ENCODE data around the gene B4GALT6.

The B4GALT6 gene

DNA sequence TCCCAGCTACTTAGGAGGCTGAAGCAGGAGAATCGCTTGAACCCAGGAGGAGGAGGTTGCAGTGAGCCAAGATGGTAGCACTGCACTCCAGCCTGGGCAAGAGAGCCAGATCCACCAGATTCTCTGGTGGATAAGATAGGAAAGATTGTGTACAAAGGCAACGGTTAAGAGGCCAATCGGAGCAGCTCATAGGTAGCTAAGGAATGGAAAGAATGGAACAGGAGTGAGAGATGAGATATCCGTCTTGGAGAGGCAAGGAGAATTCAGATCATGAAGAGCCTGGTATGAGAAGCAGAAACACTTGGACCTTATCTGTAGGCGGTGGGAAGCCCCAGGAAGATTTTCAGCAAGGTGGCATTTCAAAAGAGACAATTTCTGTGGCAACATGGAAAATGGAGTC is 65.6 kb downstream of the B4GALT6 start:
- whole genome bisulfite sequencing = 97% methylated on average over 5 of the region's 5 CpGs
- no peak overlapping the region for H3K4me2 ChIP-seq (ENCODE audit: low read length, poor library complexity, severe bottlenecking)
- no peak overlapping the region for H3K27ac ChIP-seq (ENCODE audit: low read length, poor library complexity, severe bottlenecking)
- H3K4me3 ChIP-seq (ENCODE audit: insufficient read depth in 1 of 2, low read depth in 1 of 2, low read length in 2 of 2) = no peak overlapping the region
- H2BK120ac ChIP-seq (ENCODE audit: low read depth, low read length) = no peak overlapping the region
- no peak overlapping the region for H3K18ac ChIP-seq (ENCODE audit: low read depth in 1 of 2, low read length in 2 of 2)
- H3K36me3 ChIP-seq (ENCODE audit: control insufficient read depth in 1 of 2, insufficient read depth in 2 of 2, low read depth in 1 of 2, low read length in 2 of 2) = no peaks in the 10 kb centered on the region
- no peaks in the 10 kb centered on the region for H3K27me3 ChIP-seq (ENCODE audit: control insufficient read depth in 1 of 2, insufficient read depth in 1 of 2, low read length in 2 of 2)
- no peak overlapping the region for H3K9ac ChIP-seq (ENCODE audit: low read length)
- no peak overlapping the region for H2AK5ac ChIP-seq (ENCODE audit: low read length, severe bottlenecking)
- H4K8ac ChIP-seq (ENCODE audit: low read length) = no peak overlapping the region
- no peaks in the 10 kb centered on the region for H3K9me3 ChIP-seq (ENCODE audit: control insufficient read depth, low read length)
- H2BK12ac ChIP-seq (ENCODE audit: low read length in 2 of 2) = no peak overlapping the region
- DNase-seq = no peak
- H2BK5ac ChIP-seq (ENCODE audit: low read depth, low read length, poor library complexity, severe bottlenecking) = no peak overlapping the region
- H3K4me1 ChIP-seq (ENCODE audit: control insufficient read depth, insufficient read depth, low read depth, low read length) = no peaks in the 10 kb centered on the region
- no peak overlapping the region for H3K14ac ChIP-seq (ENCODE audit: low read length in 2 of 2)
- H3K23ac ChIP-seq (ENCODE audit: low read length in 2 of 2) = no peak overlapping the region
- no peaks in the 10 kb centered on the region for H3K79me1 ChIP-seq (replicated peaks; ENCODE audit: low read length, poor library complexity, severe bottlenecking)
- no peak overlapping the region for H4K91ac ChIP-seq (ENCODE audit: low read length)
- H2BK15ac ChIP-seq (ENCODE audit: low read depth, poor library complexity, severe bottlenecking) = no peak overlapping the region
- H3K4ac ChIP-seq (ENCODE audit: low read depth in 1 of 2, low read length in 2 of 2) = no peak overlapping the region
- H2AFZ ChIP-seq (ENCODE audit: low read depth, low read length) = no peak overlapping the region

DNA sequence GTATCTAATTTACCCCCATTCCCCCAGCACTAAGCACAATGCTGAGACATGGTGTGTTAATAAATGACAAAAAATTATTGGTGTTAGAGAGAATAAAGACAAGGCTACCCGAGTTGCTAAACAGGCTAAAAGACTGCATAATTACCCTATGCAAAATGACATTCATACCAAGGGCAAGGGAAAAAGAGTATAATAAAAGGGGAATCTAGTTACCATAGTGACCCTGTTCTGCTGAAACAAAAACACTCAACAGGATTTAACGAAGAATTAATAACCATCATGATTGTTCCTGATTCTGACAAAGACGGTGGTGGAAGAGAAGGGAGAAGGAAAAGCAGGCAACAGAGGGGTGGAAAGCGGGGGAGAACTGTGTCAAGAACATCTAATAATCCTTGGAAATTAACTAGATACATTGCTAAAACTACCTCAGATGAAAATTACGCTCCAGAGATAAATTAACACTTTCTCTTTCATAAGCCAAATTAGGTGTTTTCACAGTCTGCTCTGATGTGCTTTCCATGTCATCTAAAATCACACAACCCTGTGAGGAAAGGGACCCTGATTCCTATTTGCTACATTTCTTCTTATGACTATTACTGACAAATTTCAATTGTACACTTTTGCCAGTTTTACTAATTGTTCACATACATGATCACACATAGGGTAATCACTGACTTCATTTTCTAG is 67.2 kb downstream of the B4GALT6 start:
- Histone ChIP-seq H3K9ac (ENCODE audit: low read length) (no peak overlapping the region), H3K4me2 (ENCODE audit: low read length, poor library complexity, severe bottlenecking) (no peak overlapping the region), H3K23ac (ENCODE audit: low read length in 2 of 2) (no peak overlapping the region), H4K91ac (ENCODE audit: low read length) (no peak overlapping the region), H2BK12ac (ENCODE audit: low read length in 2 of 2) (no peak overlapping the region), H2BK120ac (ENCODE audit: low read depth, low read length) (no peak overlapping the region), H2BK15ac (ENCODE audit: low read depth, poor library complexity, severe bottlenecking) (no peak overlapping the region), H3K14ac (ENCODE audit: low read length in 2 of 2) (no peak overlapping the region), H2AK5ac (ENCODE audit: low read length, severe bottlenecking) (no peak overlapping the region), H3K4me3 (ENCODE audit: insufficient read depth in 1 of 2, low read depth in 1 of 2, low read length in 2 of 2) (no peak overlapping the region), H2BK5ac (ENCODE audit: low read depth, low read length, poor library complexity, severe bottlenecking) (no peak overlapping the region), H3K4ac (ENCODE audit: low read depth in 1 of 2, low read length in 2 of 2) (no peak overlapping the region), H3K36me3 (ENCODE audit: control insufficient read depth in 1 of 2, insufficient read depth in 2 of 2, low read depth in 1 of 2, low read length in 2 of 2) (no peaks in the 10 kb centered on the region), H3K79me1 (replicated peaks; ENCODE audit: low read length, poor library complexity, severe bottlenecking) (no peaks in the 10 kb centered on the region), H3K18ac (ENCODE audit: low read depth in 1 of 2, low read length in 2 of 2) (no peak overlapping the region), H3K9me3 (ENCODE audit: control insufficient read depth, low read length) (no peaks in the 10 kb centered on the region), H4K8ac (ENCODE audit: low read length) (no peak overlapping the region), H3K4me1 (ENCODE audit: control insufficient read depth, insufficient read depth, low read depth, low read length) (no peaks in the 10 kb centered on the region), H3K27ac (ENCODE audit: low read length, poor library complexity, severe bottlenecking) (no peak overlapping the region), H3K27me3 (ENCODE audit: control insufficient read depth in 1 of 2, insufficient read depth in 1 of 2, low read length in 2 of 2) (no peaks in the 10 kb centered on the region), H2AFZ (ENCODE audit: low read depth, low read length) (no peak overlapping the region)
- DNase-seq = no peak
- WGBS = 96% methylated on average over 3 of the region's 5 CpGs

DNA sequence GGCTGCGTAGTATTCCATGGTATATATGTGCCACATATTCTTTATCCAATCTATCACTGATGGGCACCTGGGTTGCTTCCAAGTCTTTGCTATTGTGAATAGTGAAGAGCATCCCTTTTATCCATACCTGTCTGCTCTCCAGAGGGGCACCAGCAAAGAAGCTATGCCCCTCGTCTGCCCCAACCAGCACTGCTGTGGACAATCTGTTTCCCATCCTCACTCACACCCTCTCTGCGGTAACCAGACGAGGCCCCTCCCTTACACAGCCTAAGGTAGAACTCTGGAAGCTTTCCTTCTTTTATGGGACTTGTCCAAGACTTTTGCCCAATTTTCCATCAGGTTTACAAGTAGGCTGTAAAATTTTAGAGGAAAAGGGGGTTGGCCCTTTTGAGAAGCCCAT is 67.8 kb downstream of the B4GALT6 start:
- no peak overlapping the region for H2AFZ ChIP-seq (ENCODE audit: low read depth, low read length)
- no peaks in the 10 kb centered on the region for H3K36me3 ChIP-seq (ENCODE audit: control insufficient read depth in 1 of 2, insufficient read depth in 2 of 2, low read depth in 1 of 2, low read length in 2 of 2)
- H2BK120ac ChIP-seq (ENCODE audit: low read depth, low read length) = no peak overlapping the region
- no peaks in the 10 kb centered on the region for H3K9me3 ChIP-seq (ENCODE audit: control insufficient read depth, low read length)
- H3K4me1 ChIP-seq (ENCODE audit: control insufficient read depth, insufficient read depth, low read depth, low read length) = no peaks in the 10 kb centered on the region
- no peak overlapping the region for H2BK5ac ChIP-seq (ENCODE audit: low read depth, low read length, poor library complexity, severe bottlenecking)
- H3K4me3 ChIP-seq (ENCODE audit: insufficient read depth in 1 of 2, low read depth in 1 of 2, low read length in 2 of 2) = no peak overlapping the region
- no peaks in the 10 kb centered on the region for H3K79me1 ChIP-seq (replicated peaks; ENCODE audit: low read length, poor library complexity, severe bottlenecking)
- no peak overlapping the region for H4K91ac ChIP-seq (ENCODE audit: low read length)
- no peak for DNase-seq
- H2BK15ac ChIP-seq (ENCODE audit: low read depth, poor library complexity, severe bottlenecking) = no peak overlapping the region
- no peak overlapping the region for H3K9ac ChIP-seq (ENCODE audit: low read length)
- no peak overlapping the region for H3K23ac ChIP-seq (ENCODE audit: low read length in 2 of 2)
- no peak overlapping the region for H3K27ac ChIP-seq (ENCODE audit: low read length, poor library complexity, severe bottlenecking)
- no peak overlapping the region for H3K14ac ChIP-seq (ENCODE audit: low read length in 2 of 2)
- H2AK5ac ChIP-seq (ENCODE audit: low read length, severe bottlenecking) = no peak overlapping the region
- WGBS = 99% methylated on average over 4 of the region's 4 CpGs
- no peak overlapping the region for H3K18ac ChIP-seq (ENCODE audit: low read depth in 1 of 2, low read length in 2 of 2)
- no peak overlapping the region for H4K8ac ChIP-seq (ENCODE audit: low read length)
- H3K4me2 ChIP-seq (ENCODE audit: low read length, poor library complexity, severe bottlenecking) = no peak overlapping the region
- H3K4ac ChIP-seq (ENCODE audit: low read depth in 1 of 2, low read length in 2 of 2) = no peak overlapping the region
- no peaks in the 10 kb centered on the region for H3K27me3 ChIP-seq (ENCODE audit: control insufficient read depth in 1 of 2, insufficient read depth in 1 of 2, low read length in 2 of 2)
- no peak overlapping the region for H2BK12ac ChIP-seq (ENCODE audit: low read length in 2 of 2)

DNA sequence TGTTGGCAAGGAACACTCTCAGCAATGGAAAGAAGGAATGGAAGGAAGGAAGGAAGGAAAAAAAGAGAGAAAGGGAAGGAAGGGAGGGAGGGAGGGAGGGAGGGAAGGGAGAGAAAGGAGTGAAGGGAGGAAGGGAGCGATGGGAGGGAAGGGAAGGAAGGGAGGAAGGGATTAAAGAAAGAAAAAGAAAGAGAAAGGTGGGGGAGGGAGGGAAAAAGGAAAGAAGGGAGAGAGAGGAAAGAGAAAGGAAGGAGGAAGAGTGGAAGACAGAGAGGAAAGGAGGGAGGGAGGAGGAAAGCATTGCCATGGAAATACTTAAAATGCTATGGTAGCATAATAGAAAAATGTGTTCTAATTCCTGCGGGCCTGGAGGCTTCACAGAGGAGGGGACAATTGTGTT is 70.3 kb downstream of the B4GALT6 start:
- Histone ChIP-seq H4K8ac (ENCODE audit: low read length) (no peak overlapping the region), H3K14ac (ENCODE audit: low read length in 2 of 2) (no peak overlapping the region), H4K91ac (ENCODE audit: low read length) (no peak overlapping the region), H2AFZ (ENCODE audit: low read depth, low read length) (no peak overlapping the region), H3K23ac (ENCODE audit: low read length in 2 of 2) (no peak overlapping the region), H3K36me3 (ENCODE audit: control insufficient read depth in 1 of 2, insufficient read depth in 2 of 2, low read depth in 1 of 2, low read length in 2 of 2) (no peaks in the 10 kb centered on the region), H3K4me3 (ENCODE audit: insufficient read depth in 1 of 2, low read depth in 1 of 2, low read length in 2 of 2) (no peak overlapping the region), H2BK15ac (ENCODE audit: low read depth, poor library complexity, severe bottlenecking) (no peak overlapping the region), H3K9me3 (ENCODE audit: control insufficient read depth, low read length) (no peaks in the 10 kb centered on the region), H2AK5ac (ENCODE audit: low read length, severe bottlenecking) (no peak overlapping the region), H2BK12ac (ENCODE audit: low read length in 2 of 2) (no peak overlapping the region), H3K27ac (ENCODE audit: low read length, poor library complexity, severe bottlenecking) (no peak overlapping the region), H2BK5ac (ENCODE audit: low read depth, low read length, poor library complexity, severe bottlenecking) (no peak overlapping the region), H3K4me2 (ENCODE audit: low read length, poor library complexity, severe bottlenecking) (no peak overlapping the region), H3K4me1 (ENCODE audit: control insufficient read depth, insufficient read depth, low read depth, low read length) (no peaks in the 10 kb centered on the region), H3K9ac (ENCODE audit: low read length) (no peak overlapping the region), H3K79me1 (replicated peaks; ENCODE audit: low read length, poor library complexity, severe bottlenecking) (no peaks in the 10 kb centered on the region), H2BK120ac (ENCODE audit: low read depth, low read length) (no peak overlapping the region), H3K18ac (ENCODE audit: low read depth in 1 of 2, low read length in 2 of 2) (no peak overlapping the region), H3K4ac (ENCODE audit: low read depth in 1 of 2, low read length in 2 of 2) (no peak overlapping the region), H3K27me3 (ENCODE audit: control insufficient read depth in 1 of 2, insufficient read depth in 1 of 2, low read length in 2 of 2) (no peaks in the 10 kb centered on the region)
- WGBS = 72% methylated on average over 2 of the region's 2 CpGs
- DNase-seq = no peak
